Astrocyte of the spinal cord (primary cell): ENCODE results near the gene MCF2L2.

ENCODE experiments used
- DNase-seq: peaks from one replicate; pipeline ENCODE4 v3.0.0; 2011; ENCODE audit warnings: low read depth, low spot score
- H3K4me3 ChIP-seq: 2 replicates; pipeline ENCODE4 v1.5.1; 2011; ENCODE audit warnings: low read depth, mild to moderate bottlenecking, low read length, moderate library complexity
- CTCF ChIP-seq: IDR thresholded peaks from 2 replicates; pipeline ENCODE4 v1.5.1; 2012; ENCODE audit warnings: low read depth, mild to moderate bottlenecking, low read length, inconsistent platforms
- in situ Hi-C: cut with HindIII; loops from 2 replicates; pipeline ENCODE4 v1.10.0; 2017; ENCODE audit warnings: low sequenced_read_pairs

MCF2L2 gene

GRCh38 chr3:183357564-183358079 is 70.8 kb downstream of the MCF2L2 start:
- TF ChIP-seq CTCF = no peak
- no peak for DNase-seq
- no peak overlapping the region for H3K4me3 ChIP-seq
- in situ Hi-C loops = no loop called here

- no peak overlapping the region for H3K4me3 ChIP-seq
- TF ChIP-seq CTCF = no peak
- in situ Hi-C loops = no loop called here
- no peak for DNase-seq
These were observed 71.5 kb downstream of the MCF2L2 start for GRCh38 chr3:183356920-183357319.

- no peak overlapping the region for H3K4me3 ChIP-seq
- in situ Hi-C loops = no loop called here
- no peak for TF ChIP-seq CTCF
- no peak for DNase-seq
These were observed 73.5 kb downstream of the MCF2L2 start for GRCh38 chr3:183354874-183355273.

- no peak overlapping the region for H3K4me3 ChIP-seq
- in situ Hi-C loops = no loop called here
- TF ChIP-seq CTCF = no peak
- no peak for DNase-seq
These were observed 74.0 kb downstream of the MCF2L2 start for GRCh38 chr3:183354325-183354831.

- H3K4me3 ChIP-seq = no peak overlapping the region
- no peak for TF ChIP-seq CTCF
- no peak for DNase-seq
- in situ Hi-C loops = no loop called here
These were observed 75.0 kb downstream of the MCF2L2 start for GRCh38 chr3:183353421-183353820.

GRCh38 chr3:183350164-183350563 is 78.3 kb downstream of the MCF2L2 start:
- TF ChIP-seq CTCF = no peak
- H3K4me3 ChIP-seq = no peak overlapping the region
- in situ Hi-C loops = no loop called here
- no peak for DNase-seq
